Activated naive CD4-positive, alpha-beta T cell treated with Interleukin-2 at 50 U/mL for 16 hours (primary cell): ENCODE measurements around the gene ZNF628.

ENCODE experiments used
- DNase-seq: peaks from one replicate; pipeline ENCODE4 v3.0.0-alpha.2; 2020

The ZNF628 gene

GRCh38 chr19:55451163-55451964 is 25.1 kb upstream of the ZNF628 start:
- no peak for DNase-seq

- no peak for DNase-seq
These were observed 24.3 kb upstream of the ZNF628 start for GRCh38 chr19:55451965-55452748.

GRCh38 chr19:55452749-55453346 is 23.6 kb upstream of the ZNF628 start:
- DNase-seq = peak; percentile 34

- no peak for DNase-seq
These were observed 22.7 kb upstream of the ZNF628 start for GRCh38 chr19:55453511-55454260.

- peak; percentile 59 for DNase-seq
These were observed 21.6 kb upstream of the ZNF628 start for GRCh38 chr19:55454787-55455243.

- no peak for DNase-seq
These were observed 20.7 kb upstream of the ZNF628 start for GRCh38 chr19:55455576-55456235.

- DNase-seq = no peak
These were observed 20.1 kb upstream of the ZNF628 start for GRCh38 chr19:55456347-55456746.

- DNase-seq = no peak
These were observed 18.5 kb upstream of the ZNF628 start for GRCh38 chr19:55457683-55458457.

- no peak for DNase-seq
These were observed 16.9 kb upstream of the ZNF628 start for GRCh38 chr19:55459551-55459949.

GRCh38 chr19:55459950-55460657 is 16.3 kb upstream of the ZNF628 start:
- no peak for DNase-seq

- peak; percentile 44 for DNase-seq
These were observed 15.7 kb upstream of the ZNF628 start for GRCh38 chr19:55460670-55461258.

GRCh38 chr19:55461259-55461973 is 15.0 kb upstream of the ZNF628 start, which contains the start of gene ISOC2:
Gene ISOC2, minus strand, starts transcription at chr19:55461642. Its CDS starts 5,156 bp downstream, at chr19:55456486.
- peak; percentile 100 for DNase-seq

GRCh38 chr19:55461974-55462626 is 14.3 kb upstream of the ZNF628 start:
- no peak for DNase-seq

- no peak for DNase-seq
These were observed 13.7 kb upstream of the ZNF628 start for GRCh38 chr19:55462722-55463121.

- no peak for DNase-seq
These were observed 12.8 kb upstream of the ZNF628 start for GRCh38 chr19:55463583-55464031.

- no peak for DNase-seq
These were observed 12.3 kb upstream of the ZNF628 start for GRCh38 chr19:55464039-55464661.

- DNase-seq = no peak
These were observed 11.8 kb upstream of the ZNF628 start, which contains the start of gene C19orf85 for GRCh38 chr19:55464662-55465054. Gene C19orf85, minus strand, starts transcription at chr19:55464751. Its CDS starts 197 bp downstream, at chr19:55464554.
